Fibroblast of lung (primary cell): Measurements from ENCODE around the gene ABHD17C.

Experiments
- CTCF ChIP-seq, 2 donors: IDR thresholded peaks in 1 of 2; conservative IDR thresholded peaks in 1 of 2; 1 replicate in 1 of 2; 2 replicates in 1 of 2; pipeline ENCODE4 v1.5.1; 2011 to 2012; ENCODE audit warnings: low read length in 2 of 2, control low read depth in 1 of 2, inconsistent platforms in 1 of 2, low read depth in 1 of 2, mild to moderate bottlenecking in 1 of 2
- EZH2 ChIP-seq: IDR thresholded peaks from 2 replicates; pipeline ENCODE4 v1.5.1; 2012; ENCODE audit warnings: low read length, control low read depth, mild to moderate bottlenecking; ENCODE audit errors: missing control alignments

GRCh38 chr15:80766275-80766674 is 71.2 kb downstream of the ABHD17C start:
- no peak for TF ChIP-seq CTCF (conservative IDR thresholded peaks at IDR 0.05 in 1 of 2, IDR thresholded peaks at IDR 0.05 in 1 of 2; ENCODE audit: low read depth in 1 of 2, low read length in 2 of 2)
- no peak for TF ChIP-seq EZH2
